MM.1S (cell line): ENCODE measurements around the gene CABLES1.

ENCODE experiments used
- DNase-seq: peaks from one replicate; pipeline ENCODE4 v3.0.0-alpha.2; 2015
- H2AFZ ChIP-seq: fragments of 300-600 bp; sonication (generic); 2 replicates; pipeline ENCODE4 v1.6.0; 2016; ENCODE audit warnings: antibody characterized with exemption, low read length
- H3F3A ChIP-seq: fragments of 300-600 bp; sonication (generic); 2 replicates; pipeline ENCODE4 v1.6.1; 2016; ENCODE audit warnings: mild to moderate bottlenecking, antibody characterized with exemption, low read length, moderate library complexity, mixed read lengths; ENCODE audit not compliant: insufficient read depth
- H3K27ac ChIP-seq: fragments of 300-600 bp; sonication (generic); 2 replicates; pipeline ENCODE4 v1.5.1; 2016; ENCODE audit warnings: mild to moderate bottlenecking, low read length
- H3K27me3 ChIP-seq: fragments of 300-600 bp; sonication (generic); replicated peaks from 2 replicates; pipeline ENCODE4 v1.6.0; 2016; ENCODE audit warnings: low read length; ENCODE audit not compliant: insufficient read depth
- H3K36me3 ChIP-seq: fragments of 300-600 bp; sonication (generic); replicated peaks from 2 replicates; pipeline ENCODE4 v1.6.1; 2016; ENCODE audit warnings: mild to moderate bottlenecking, low read length, mixed read lengths; ENCODE audit not compliant: insufficient read depth
- H3K4me1 ChIP-seq: fragments of 300-600 bp; sonication (generic); 2 replicates; pipeline ENCODE4 v1.6.1; 2016; ENCODE audit warnings: low read length, mixed read lengths
- H3K4me2 ChIP-seq: fragments of 300-600 bp; sonication (generic); 2 replicates; pipeline ENCODE4 v1.6.0; 2016; ENCODE audit warnings: low read depth, low read length
- H3K4me3 ChIP-seq: fragments of 300-600 bp; sonication (generic); 2 replicates; pipeline ENCODE4 v1.5.1; 2016; ENCODE audit warnings: low read length, mixed read lengths
- H3K79me2 ChIP-seq: fragments of 300-600 bp; sonication (generic); 2 replicates; pipeline ENCODE4 v1.6.1; 2016; ENCODE audit warnings: mixed run types, low read length, mixed read lengths
- H3K9ac ChIP-seq: fragments of 300-600 bp; sonication (generic); 2 replicates; pipeline ENCODE4 v1.6.1; 2016; ENCODE audit warnings: low read length, mixed read lengths
- H3K9me2 ChIP-seq: fragments of 300-600 bp; sonication (generic); replicated peaks from 2 replicates; pipeline ENCODE4 v1.6.1; 2016; ENCODE audit warnings: mild to moderate bottlenecking, low read length, mixed read lengths; ENCODE audit not compliant: insufficient read depth
- H3K9me3 ChIP-seq: fragments of 300-600 bp; sonication (generic); replicated peaks from 2 replicates; pipeline ENCODE4 v1.6.1; 2016; ENCODE audit warnings: mild to moderate bottlenecking, low read length, mixed read lengths; ENCODE audit not compliant: insufficient read depth
- H4K20me1 ChIP-seq: fragments of 300-600 bp; sonication (generic); 2 replicates; pipeline ENCODE4 v1.6.1; 2016; ENCODE audit warnings: mild to moderate bottlenecking, low read length, moderate library complexity, mixed read lengths; ENCODE audit not compliant: insufficient read depth
- EZH2 ChIP-seq: fragments of 300-600 bp; sonication (generic); optimal IDR thresholded peaks from 2 replicates; pipeline ENCODE3; 2017; ENCODE audit warnings: low read depth, mild to moderate bottlenecking, antibody characterized with exemption, low read length, mixed read lengths
- EZH2phosphoT487 ChIP-seq: fragments of 300-600 bp; sonication (generic); IDR thresholded peaks from 2 replicates; pipeline ENCODE4 v1.6.1; 2018; ENCODE audit warnings: antibody characterized with exemption, low read length
- TF ChIP-seq, protein P1 (sequence below): fragments of 300-600 bp; sonication (generic); IDR thresholded peaks from 2 replicates; pipeline ENCODE4 v1.5.1; 2016; ENCODE audit warnings: antibody characterized with exemption, low read length, mixed read lengths

CABLES1 gene

DNA sequence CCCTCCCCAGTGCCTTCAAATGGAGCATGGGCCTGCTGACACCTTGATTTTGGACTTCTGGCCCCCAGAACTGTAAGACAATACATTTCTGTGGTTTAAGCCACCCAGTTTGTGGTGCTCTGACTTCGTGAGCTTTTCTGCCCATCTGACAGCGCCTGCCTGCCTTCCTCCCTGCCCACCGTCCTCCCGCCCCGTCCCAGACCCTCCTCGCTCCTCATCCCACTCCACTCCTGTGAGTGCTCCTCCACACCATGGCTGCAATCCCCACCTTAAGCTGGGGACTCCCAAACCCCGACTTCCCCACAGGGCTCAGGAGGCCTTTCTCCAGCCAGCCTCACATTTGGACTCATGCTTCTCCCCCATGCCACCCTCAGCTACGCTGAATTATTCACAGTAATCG is 70.7 kb downstream of the CABLES1 start:
- Histone ChIP-seq H3K4me2 (no peak overlapping the region), H2AFZ (no peak overlapping the region), H3K9me3 (no peaks in the 10 kb centered on the region), H3K79me2 (peaks cover 57% of the 10 kb centered on the region), H3K27ac (no peak overlapping the region), H3K9ac (no peak overlapping the region), H4K20me1 (no peaks in the 10 kb centered on the region), H3K36me3 (peaks cover 10% of the 10 kb centered on the region; the same call in 1 of the 2 replicates), H3F3A (0 out of 2 replicates have a peak, but pooled peaks cover 4% of the 10 kb centered on the region), H3K4me1 (no peaks in the 10 kb centered on the region), H3K9me2 (no peaks in the 10 kb centered on the region), H3K4me3 (no peak overlapping the region), H3K27me3 (no peaks in the 10 kb centered on the region)
- TF ChIP-seq EZH2phosphoT487 = no peak
- no peak for TF ChIP-seq EZH2
- TF ChIP-seq, protein P1, sequence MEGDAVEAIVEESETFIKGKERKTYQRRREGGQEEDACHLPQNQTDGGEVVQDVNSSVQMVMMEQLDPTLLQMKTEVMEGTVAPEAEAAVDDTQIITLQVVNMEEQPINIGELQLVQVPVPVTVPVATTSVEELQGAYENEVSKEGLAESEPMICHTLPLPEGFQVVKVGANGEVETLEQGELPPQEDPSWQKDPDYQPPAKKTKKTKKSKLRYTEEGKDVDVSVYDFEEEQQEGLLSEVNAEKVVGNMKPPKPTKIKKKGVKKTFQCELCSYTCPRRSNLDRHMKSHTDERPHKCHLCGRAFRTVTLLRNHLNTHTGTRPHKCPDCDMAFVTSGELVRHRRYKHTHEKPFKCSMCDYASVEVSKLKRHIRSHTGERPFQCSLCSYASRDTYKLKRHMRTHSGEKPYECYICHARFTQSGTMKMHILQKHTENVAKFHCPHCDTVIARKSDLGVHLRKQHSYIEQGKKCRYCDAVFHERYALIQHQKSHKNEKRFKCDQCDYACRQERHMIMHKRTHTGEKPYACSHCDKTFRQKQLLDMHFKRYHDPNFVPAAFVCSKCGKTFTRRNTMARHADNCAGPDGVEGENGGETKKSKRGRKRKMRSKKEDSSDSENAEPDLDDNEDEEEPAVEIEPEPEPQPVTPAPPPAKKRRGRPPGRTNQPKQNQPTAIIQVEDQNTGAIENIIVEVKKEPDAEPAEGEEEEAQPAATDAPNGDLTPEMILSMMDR = no peak
- no peak for DNase-seq

DNA sequence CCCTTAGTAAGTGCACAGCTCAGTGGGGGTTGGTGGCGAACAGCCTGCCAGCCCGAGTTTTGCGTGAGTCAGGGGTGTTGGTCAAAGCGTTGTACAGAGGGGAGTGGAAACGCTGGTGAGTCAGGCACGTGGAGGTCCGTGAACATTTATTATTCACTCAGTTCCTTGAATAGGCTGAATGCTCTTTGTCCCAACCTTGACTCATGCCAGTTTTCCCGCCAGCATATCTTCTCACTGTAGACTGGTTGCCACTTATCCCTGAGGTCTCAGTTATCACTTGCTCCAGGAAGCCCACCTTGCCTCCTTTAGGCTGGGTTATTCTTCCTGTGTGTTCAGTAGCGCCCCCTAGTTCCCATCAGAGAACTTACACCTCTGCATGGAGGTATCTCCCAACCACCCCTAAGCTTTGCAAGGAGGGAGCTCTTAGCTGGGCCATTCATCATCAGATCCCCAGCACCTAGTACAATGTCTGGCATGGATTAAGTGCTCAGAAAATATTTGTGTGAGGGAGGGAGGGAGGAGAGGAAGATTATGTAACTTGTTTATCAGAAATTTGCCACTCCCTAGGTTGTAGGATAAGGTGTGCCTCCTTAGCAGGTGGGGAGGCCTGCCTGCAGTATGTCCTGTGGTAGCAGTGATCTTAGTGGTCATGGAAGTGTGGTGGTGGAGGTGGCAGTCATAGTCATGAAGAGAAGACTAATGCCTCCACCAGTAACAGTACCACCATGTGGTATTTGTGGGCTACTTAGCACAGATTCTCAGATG is 72.1 kb downstream of the CABLES1 start:
- no peaks in the 10 kb centered on the region for H3K9me2 ChIP-seq
- no peaks in the 10 kb centered on the region for H4K20me1 ChIP-seq
- no peaks in the 10 kb centered on the region for H3K9me3 ChIP-seq
- no peak overlapping the region for H3K27ac ChIP-seq
- H3K4me2 ChIP-seq = no peak overlapping the region
- peaks cover 10% of the 10 kb centered on the region; the same call in 1 of the 2 replicates for H3K36me3 ChIP-seq
- DNase-seq = no peak
- H3K9ac ChIP-seq = no peak overlapping the region
- no peak overlapping the region for H3K4me3 ChIP-seq
- TF ChIP-seq EZH2phosphoT487 = no peak
- no peak for TF ChIP-seq EZH2
- TF ChIP-seq, protein P1 = peak; percentile 44
- no peaks in the 10 kb centered on the region for H3K27me3 ChIP-seq
- no peak overlapping the region for H2AFZ ChIP-seq
- H3F3A ChIP-seq = 0 out of 2 replicates have a peak, but pooled peaks cover 4% of the 10 kb centered on the region
- no peaks in the 10 kb centered on the region for H3K4me1 ChIP-seq
- H3K79me2 ChIP-seq = peaks cover 63% of the 10 kb centered on the region

DNA sequence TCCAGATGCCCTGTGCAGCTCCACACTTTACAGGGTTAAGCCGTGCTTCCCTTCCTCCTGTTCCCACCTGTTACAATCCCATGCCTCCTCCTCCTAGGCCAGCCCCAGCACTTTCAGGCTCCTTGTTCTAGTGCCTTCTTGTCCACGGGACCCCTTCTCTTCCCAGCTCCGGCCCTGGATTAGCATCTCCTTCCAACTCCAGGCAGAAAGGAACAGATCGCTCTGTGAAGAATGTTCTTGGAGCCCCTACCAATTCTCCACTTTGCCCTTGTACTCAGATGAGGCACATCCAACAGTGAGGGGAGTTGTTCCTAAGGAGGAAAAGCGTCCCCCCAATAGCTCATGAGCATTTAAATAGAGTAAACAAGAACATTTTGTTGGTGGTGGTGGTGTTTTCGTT is 72.7 kb downstream of the CABLES1 start:
- Histone ChIP-seq H4K20me1 (no peaks in the 10 kb centered on the region), H3K9me3 (no peaks in the 10 kb centered on the region), H3K4me2 (no peak overlapping the region), H3K4me3 (no peak overlapping the region), H3K36me3 (peaks cover 10% of the 10 kb centered on the region; the same call in 1 of the 2 replicates), H3K27ac (no peak overlapping the region), H3K9me2 (no peaks in the 10 kb centered on the region), H3F3A (0 out of 2 replicates have a peak, but pooled peaks cover 4% of the 10 kb centered on the region), H2AFZ (no peak overlapping the region), H3K4me1 (no peaks in the 10 kb centered on the region), H3K9ac (no peak overlapping the region), H3K79me2 (peaks cover 68% of the 10 kb centered on the region), H3K27me3 (no peaks in the 10 kb centered on the region)
- DNase-seq = no peak
- TF ChIP-seq EZH2 (no peak), EZH2phosphoT487 (no peak)
- TF ChIP-seq, protein P1 = no peak
